A549 (cell line): ENCODE measurements around the gene FNIP2. TPM values are rescaled to one million over a fixed set of nuclear protein-coding genes. Genes with fewer than 3 reads are reported as not detected.
A peak's percentile ranks its signal among the peaks of the same experiment; 100 is the strongest.

Experiments
- ATAC-seq, 2 experiments: fragments of 200-7000 bp in 1 of 2; fragments of >200 bp in 1 of 2; cut with Nextera tagmentation in 1 of 2; cut with Tn5 transposase in 1 of 2; 3 replicates each; pipeline versions ENCODE4 v1.8.0 to v1.9.1; 2018 to 2020; ENCODE audit warnings: mild to moderate bottlenecking in 1 of 2, moderate library complexity in 1 of 2
- CTCF ChIA-PET: fragments of 300-600 bp; sonication (Branson Sonifier 250); formaldehyde crosslinking; extraction: SDS; loops from one replicate; lab custom pipeline; 2021; ENCODE audit warnings: antibody characterized with exemption, inconsistent platforms; lab: Yijun Ruan, JAX
- POLR2A ChIA-PET: fragments of 350-600 bp; formaldehyde crosslinking; extraction: SDS; loops from one replicate; lab custom pipeline; 2021; ENCODE audit warnings: antibody characterized with exemption, inconsistent platforms; lab: Yijun Ruan, JAX
- DNase-seq, 2 experiments: peaks; one replicate each; pipeline versions ENCODE4 v3.0.0 to v3.0.0-alpha.2; 2011 to 2016; ENCODE audit warnings: low read depth in 1 of 2, low spot score in 1 of 2
- FAIRE-seq: peaks from 2 replicates; lab custom pipeline; 2011; peaks lifted over from hg19 to GRCh38; lab: Jason Lieb, UNC
- H3K27ac ChIP-seq, 2 experiments: fragments of >200 bp; sonication (Bioruptor Twin); formaldehyde crosslinking; 3 replicates each; pipeline ENCODE4 v1.5.1; 2016 to 2017
- H3K4me1 ChIP-seq: fragments of >200 bp; sonication (Bioruptor Twin); formaldehyde crosslinking; 3 replicates; pipeline ENCODE4 v1.6.1; 2016
- H3K4me2 ChIP-seq: fragments of >200 bp; sonication (Bioruptor Twin); formaldehyde crosslinking; 3 replicates; pipeline ENCODE4 v1.6.1; 2016
- H3K4me3 ChIP-seq: fragments of >200 bp; sonication (Bioruptor Twin); formaldehyde crosslinking; 3 replicates; pipeline ENCODE4 v1.5.1; 2016
- H3K9me3 ChIP-seq: fragments of >200 bp; sonication (Bioruptor Twin); formaldehyde crosslinking; 3 replicates; pipeline ENCODE4 v1.6.1; 2016
- BCL3 ChIP-seq: fragments of >200 bp; sonication (Bioruptor Twin); formaldehyde crosslinking; IDR thresholded peaks from 3 replicates; pipeline ENCODE4 v1.6.1; 2016
- CHD2 ChIP-seq: fragments of 150-350 bp; IDR thresholded peaks from 2 replicates; pipeline ENCODE4 v1.6.1; 2014; ENCODE audit warnings: low read length; ENCODE audit not compliant: partially characterized antibody
- CTCF ChIP-seq: fragments of >200 bp; sonication (Bioruptor Twin); formaldehyde crosslinking; IDR thresholded peaks from 3 replicates; pipeline ENCODE4 v1.5.1; 2016
- EP300 ChIP-seq, 2 experiments: fragments of >200 bp; sonication (Bioruptor Twin); formaldehyde crosslinking; IDR thresholded peaks; 2 replicates in 1 of 2; 3 replicates in 1 of 2; pipeline ENCODE4 v1.6.1; 2016 to 2017
- ESRRA ChIP-seq: fragments of 150-350 bp; IDR thresholded peaks from 2 replicates; pipeline ENCODE4 v1.6.1; 2014; ENCODE audit warnings: mild to moderate bottlenecking, low read length, borderline replicate concordance
- FOSL2 ChIP-seq, 2 experiments: fragments of 450-650 bp in 1 of 2; fragments of >200 bp in 1 of 2; sonication (Bioruptor Twin) in 1 of 2; formaldehyde crosslinking; IDR thresholded peaks; 2 replicates each; pipeline versions ENCODE4 v1.5.0 to v1.6.1; 2016 to 2020; ENCODE audit warnings: mild to moderate bottlenecking in 1 of 2, moderate library complexity in 1 of 2
- HES2 ChIP-seq: fragments of >200 bp; sonication (Bioruptor Twin); formaldehyde crosslinking; IDR thresholded peaks from 2 replicates; pipeline ENCODE4 v1.6.1; 2016
- HOXB5 ChIP-seq: fragments of 250-450 bp; sonication (Bioruptor Pico); IDR thresholded peaks from 2 replicates; pipeline ENCODE4 v1.5.0; 2020; ENCODE audit warnings: mild to moderate bottlenecking, moderate library complexity
- JUNB ChIP-seq: fragments of >200 bp; sonication (Bioruptor Twin); formaldehyde crosslinking; IDR thresholded peaks from 2 replicates; pipeline ENCODE4 v1.6.1; 2016
- KDM5A ChIP-seq: fragments of 200-600 bp; sonication (generic); IDR thresholded peaks from 2 replicates; pipeline ENCODE4 v1.6.1; 2016; ENCODE audit warnings: antibody characterized with exemption, mild to moderate bottlenecking
- MAFK ChIP-seq: fragments of 450-650 bp; IDR thresholded peaks from 2 replicates; pipeline ENCODE4 v1.6.1; 2014; ENCODE audit not compliant: partially characterized antibody
- MYC ChIP-seq: IDR thresholded peaks from 2 replicates; pipeline ENCODE4 v1.6.1; 2012; ENCODE audit warnings: mild to moderate bottlenecking, inconsistent platforms, low read length, improper control_type of control experiment, borderline replicate concordance
- NFE2L2 ChIP-seq: fragments of 150-350 bp; conservative IDR thresholded peaks from 2 replicates; pipeline ENCODE4 v1.6.1; 2014; ENCODE audit warnings: low read length
- PBX3 ChIP-seq: IDR thresholded peaks from 2 replicates; pipeline ENCODE4 v1.6.1; 2012
- POLR2AphosphoS2 ChIP-seq: conservative IDR thresholded peaks from 2 replicates; pipeline ENCODE4 v1.6.1; 2012; ENCODE audit warnings: low read length, improper control_type of control experiment, inconsistent platforms
- RAD21 ChIP-seq, 2 experiments: fragments of >200 bp in 1 of 2; sonication (Bioruptor Twin) in 1 of 2; formaldehyde crosslinking in 1 of 2; IDR thresholded peaks in 1 of 2; conservative IDR thresholded peaks in 1 of 2; 2 replicates in 1 of 2; 3 replicates in 1 of 2; pipeline ENCODE4 v1.6.1; 2012 to 2018; ENCODE audit warnings: inconsistent platforms in 1 of 2
- REST ChIP-seq: fragments of 200-600 bp; sonication (generic); IDR thresholded peaks from 2 replicates; pipeline ENCODE4 v1.6.1; 2016; ENCODE audit warnings: antibody characterized with exemption, mild to moderate bottlenecking, moderate library complexity
- RFX5 ChIP-seq: fragments of 450-650 bp; IDR thresholded peaks from 2 replicates; pipeline ENCODE4 v1.7.1; 2014; ENCODE audit warnings: antibody characterized with exemption, mild to moderate bottlenecking, moderate library complexity
- SMC3 ChIP-seq: fragments of >200 bp; sonication (Bioruptor Twin); formaldehyde crosslinking; IDR thresholded peaks from 3 replicates; pipeline ENCODE4 v1.6.1; 2018; ENCODE audit warnings: inconsistent platforms
- TFCP2L1 ChIP-seq: fragments of 250-450 bp; sonication (Bioruptor Pico); IDR thresholded peaks from 2 replicates; pipeline ENCODE4 v1.5.0; 2021; ENCODE audit warnings: mild to moderate bottlenecking
- ZC3H11A ChIP-seq: fragments of 450-650 bp; IDR thresholded peaks from 2 replicates; pipeline ENCODE4 v1.6.1; 2014; ENCODE audit warnings: antibody characterized with exemption, mild to moderate bottlenecking
- ZNF302 ChIP-seq: fragments of 250-450 bp; sonication (Bioruptor Pico); IDR thresholded peaks from 2 replicates; pipeline ENCODE4 v1.9.0; 2021; ENCODE audit warnings: inconsistent platforms, mild to moderate bottlenecking, moderate library complexity
- ZSCAN20 ChIP-seq: fragments of 250-450 bp; sonication (Bioruptor Pico); IDR thresholded peaks from 2 replicates; pipeline ENCODE4 v1.8.0; 2022; ENCODE audit warnings: mild to moderate bottlenecking, moderate library complexity
- WGBS: methylation state at CpG from one replicate; pipeline ENCODE4 v1.1.6; 2017; ENCODE audit errors: missing lambda C conversion rate; 5-methylcytosine and 5-hydroxymethylcytosine counted together
- polyA plus RNA-seq, 4 experiments: library from polyadenylated mRNA; depleted of rRNA in 3 of 4; stranded (reverse); fragments of >200 nt; fragmentation: RNase III in 1 of 4; extraction: RNeasy Plus Mini Kit Qiagen cat#74134 plus additional on column Dnase treatment in 1 of 4; gene quantifications; 2 replicates in 3 of 4; 3 replicates in 1 of 4; pipeline ENCODE4 v1.2.3, GENCODE V29; 2011 to 2017

FNIP2 gene
- polyA plus RNA-seq, 2 of the 4 experiments (the other 2 are of a cell fraction), result 2.0 to 2.5 TPM

- TF ChIP-seq ZNF302 (CRISPR knock-in tag) (no peak), CTCF (peak; percentile 50), RAD21 (conservative IDR thresholded peaks at IDR 0.05 in 1 of 2, IDR thresholded peaks at IDR 0.05 in 1 of 2) (peak; percentile 46 to 54; a peak in 4 of 5 replicates), EP300 (IDR thresholded peaks at IDR 0.05) (no peak), ESRRA (no peak), HES2 (no peak), ZC3H11A (no peak), SMC3 (peak; percentile 73), JUNB (no peak), ZSCAN20 (CRISPR knock-in tag) (no peak)
- ChIA-PET CTCF (interaction anchor here (0.7 to 2.0 kb wide), 11 partner anchors 10 to 352 kb away, joined by 3 to 12 read pairs (median 3); no protein-coding TSS in a partner anchor), POLR2A (no interaction called here)
- no peak overlapping the region for H3K27ac ChIP-seq
- 41% methylated on average over 7 of the region's 7 CpGs for WGBS
- FAIRE-seq, result no peak
- H3K4me3 ChIP-seq, result no peak overlapping the region
- H3K4me1 ChIP-seq, result no peaks in the 10 kb centered on the region
- DNase-seq, result no peak
- no peaks in the 10 kb centered on the region for H3K9me3 ChIP-seq
- H3K4me2 ChIP-seq, result no peak overlapping the region
- no peak for ATAC-seq
Measured at GRCh38 chr4:158850800-158851644, 82.2 kb downstream of the FNIP2 start.

GRCh38 chr4:158854236-158854635 is 85.4 kb downstream of the FNIP2 start:
- POLR2A ChIA-PET, result no interaction called here
- no peak for DNase-seq
- CTCF ChIA-PET, result interaction anchor here (1.5 to 6.2 kb wide), 2 partner anchors 9 to 349 kb away, joined by 4 to 36 read pairs; no protein-coding TSS in a partner anchor
- H3K27ac ChIP-seq, result no peak overlapping the region
- peaks cover 21% of the 10 kb centered on the region; the same call in 2 of the 3 replicates for H3K4me1 ChIP-seq
- no peak overlapping the region for H3K4me3 ChIP-seq
- TF ChIP-seq ZNF302 (CRISPR knock-in tag) (no peak), POLR2AphosphoS2 (no peak), NFE2L2 (no peak), MYC (no peak), KDM5A (no peak), BCL3 (no peak), PBX3 (no peak), SMC3 (no peak), MAFK (no peak), RFX5 (no peak), FOSL2 (IDR thresholded peaks at IDR 0.05) (no peak), FOSL2 (CRISPR knock-in tag; IDR thresholded peaks at IDR 0.05) (no peak), TFCP2L1 (CRISPR knock-in tag) (no peak), CHD2 (no peak), HOXB5 (no peak), REST (no peak)
- no peak overlapping the region for H3K4me2 ChIP-seq
- no peaks in the 10 kb centered on the region for H3K9me3 ChIP-seq
- FAIRE-seq, result no peak
- 94% methylated on average over 5 of the region's 6 CpGs for WGBS
- no peak for ATAC-seq
